ENCODE results near the gene FEN1.
A peak's percentile ranks its signal among the peaks of the same experiment; 100 is the strongest.

Gene FEN1

GRCh38 chr11:61827571-61828378 lies 35.1 kb downstream of the FEN1 start, which contains the start of gene FADS2:
FADS2 (plus strand) TSS chr11:61828300; CDS start chr11:61828391, 91 bp downstream.
- DNase-seq, result peak; percentile 99

- DNase-seq, result no peak
These were observed 35.6 kb downstream of the FEN1 start for GRCh38 chr11:61828379-61828628.

GRCh38 chr11:61828629-61829407 lies 36.1 kb downstream of the FEN1 start:
- peak; percentile 74 for DNase-seq

GRCh38 chr11:61829806-61830205 lies 37.1 kb downstream of the FEN1 start:
- DNase-seq, result no peak

- no peak for DNase-seq
These were observed 37.8 kb downstream of the FEN1 start for GRCh38 chr11:61830237-61831105.

- no peak for DNase-seq
These were observed 39.5 kb downstream of the FEN1 start for GRCh38 chr11:61832207-61832606.

GRCh38 chr11:61832754-61833153 lies 40.0 kb downstream of the FEN1 start:
- DNase-seq, result peak; percentile 70

- DNase-seq, result peak; percentile 55
These were observed 40.8 kb downstream of the FEN1 start for GRCh38 chr11:61833471-61833870.

GRCh38 chr11:61833926-61834277 lies 41.2 kb downstream of the FEN1 start:
- no peak for DNase-seq

- DNase-seq, result peak; percentile 99
These were observed 41.8 kb downstream of the FEN1 start for GRCh38 chr11:61834278-61835048.

GRCh38 chr11:61836193-61836592 lies 43.5 kb downstream of the FEN1 start:
- no peak for DNase-seq

GRCh38 chr11:61837411-61838005 lies 44.8 kb downstream of the FEN1 start:
- no peak for DNase-seq

GRCh38 chr11:61838501-61838900 lies 45.8 kb downstream of the FEN1 start:
- DNase-seq, result no peak

- no peak for DNase-seq
These were observed 46.2 kb downstream of the FEN1 start for GRCh38 chr11:61838921-61839320.

GRCh38 chr11:61839742-61840141 lies 47.0 kb downstream of the FEN1 start:
- DNase-seq, result no peak

- DNase-seq, result no peak
These were observed 47.7 kb downstream of the FEN1 start for GRCh38 chr11:61840371-61840770.

GRCh38 chr11:61841636-61842527 lies 49.2 kb downstream of the FEN1 start:
- DNase-seq, result peak; percentile 93

GRCh38 chr11:61842528-61842820 lies 49.8 kb downstream of the FEN1 start:
- DNase-seq, result no peak

GRCh38 chr11:61844909-61845565 lies 52.3 kb downstream of the FEN1 start:
- DNase-seq, result no peak

- DNase-seq, result no peak
These were observed 53.8 kb downstream of the FEN1 start for GRCh38 chr11:61846362-61847020.
